ENCODE results near the gene ZDHHC1. TPM values are rescaled to one million over a fixed set of nuclear protein-coding genes. Genes with fewer than 3 reads are reported as not detected.

The ZDHHC1 gene
- polyA plus RNA-seq, 12 donors, result 11.7 to 26.8 (median 17.0) TPM; not detected in 1

DNA sequence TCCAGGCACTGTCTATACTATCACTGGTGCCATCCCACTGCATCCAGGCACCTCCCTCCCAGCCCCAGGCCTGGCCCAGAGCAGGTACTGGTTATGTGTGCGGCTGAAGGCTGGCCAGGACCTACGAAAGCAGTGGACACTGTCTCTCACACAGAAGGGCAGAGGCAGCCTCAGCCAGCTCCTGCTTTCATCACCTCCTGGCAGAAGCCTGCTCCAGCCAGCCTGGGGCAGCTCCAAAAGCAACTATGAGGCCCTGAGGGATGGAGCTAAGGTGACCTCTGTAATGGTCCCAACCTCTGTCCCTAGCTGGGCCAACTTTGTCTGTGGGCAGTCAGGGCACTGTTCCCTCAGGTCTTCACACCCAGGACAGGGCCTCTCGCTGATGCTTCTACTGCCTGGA lies 33.5 kb upstream of the ZDHHC1 start:
- no peak for DNase-seq

DNA sequence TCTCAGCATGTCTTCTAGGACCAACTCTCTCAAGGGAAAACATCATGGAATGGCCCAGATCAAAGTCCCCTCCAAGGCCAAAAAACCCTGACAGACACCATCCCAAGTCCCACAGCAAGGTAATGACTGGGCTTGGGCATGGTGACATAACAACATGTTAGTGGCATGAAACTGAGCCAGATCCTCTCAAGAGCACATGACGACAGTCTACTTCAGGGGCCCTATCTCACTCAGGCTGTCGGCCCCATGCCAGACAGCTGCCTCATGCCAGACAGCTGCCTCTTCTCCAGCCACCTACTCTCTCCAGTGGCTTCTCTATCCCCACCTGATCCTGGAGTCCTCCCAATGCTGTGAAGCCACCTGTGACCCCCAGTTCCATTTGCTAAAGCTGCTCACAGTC lies 33.1 kb upstream of the ZDHHC1 start:
- DNase-seq, result no peak

DNA sequence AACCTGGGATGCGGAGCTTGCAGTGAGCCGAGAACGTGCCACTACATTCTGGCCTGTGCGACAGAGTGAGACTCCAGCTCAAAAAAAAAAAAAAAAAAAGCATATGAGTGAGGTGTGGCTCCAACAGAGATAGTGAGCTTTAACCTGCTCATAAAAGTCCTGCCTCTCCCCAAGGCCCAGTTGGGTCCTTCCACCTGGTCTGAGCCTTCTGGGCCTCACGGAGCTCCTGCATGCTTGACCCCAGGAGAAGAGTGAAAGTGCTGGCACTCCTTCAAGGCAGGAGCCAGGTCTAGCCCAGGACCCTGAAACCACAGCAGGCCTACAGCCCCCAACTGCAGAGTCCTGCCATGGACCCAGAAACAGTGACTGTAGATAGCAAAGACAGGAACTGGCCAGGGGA lies 32.3 kb upstream of the ZDHHC1 start:
- no peak for DNase-seq

DNA sequence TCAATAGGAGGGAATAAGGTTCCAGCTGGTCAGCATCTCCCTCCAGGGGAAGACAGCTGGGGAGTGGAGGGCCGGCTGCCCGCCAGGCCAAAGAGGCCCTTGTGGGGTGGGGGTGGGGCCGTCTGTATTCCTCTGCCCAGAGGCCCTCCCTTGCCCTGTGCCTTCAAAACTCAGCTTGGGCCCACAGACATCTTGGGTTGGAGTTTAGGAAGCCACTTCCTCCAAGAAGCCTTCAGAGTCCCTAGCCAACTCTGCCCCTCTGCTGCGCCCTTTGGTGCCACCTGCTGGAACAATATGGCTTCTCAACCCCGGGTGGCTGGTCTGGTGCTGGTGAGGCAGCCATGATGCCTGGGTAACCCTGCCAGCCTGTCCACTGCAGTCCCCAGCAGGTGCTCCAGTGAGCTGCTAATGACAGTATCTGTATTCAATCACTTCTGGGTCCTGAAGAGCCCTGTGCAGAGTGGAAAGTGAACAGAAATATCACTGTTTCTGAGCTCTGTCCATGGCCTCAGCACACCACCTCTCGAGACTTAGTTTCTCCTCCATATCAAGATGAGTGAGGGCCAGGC lies 31.3 kb upstream of the ZDHHC1 start:
- no peak for DNase-seq

DNA sequence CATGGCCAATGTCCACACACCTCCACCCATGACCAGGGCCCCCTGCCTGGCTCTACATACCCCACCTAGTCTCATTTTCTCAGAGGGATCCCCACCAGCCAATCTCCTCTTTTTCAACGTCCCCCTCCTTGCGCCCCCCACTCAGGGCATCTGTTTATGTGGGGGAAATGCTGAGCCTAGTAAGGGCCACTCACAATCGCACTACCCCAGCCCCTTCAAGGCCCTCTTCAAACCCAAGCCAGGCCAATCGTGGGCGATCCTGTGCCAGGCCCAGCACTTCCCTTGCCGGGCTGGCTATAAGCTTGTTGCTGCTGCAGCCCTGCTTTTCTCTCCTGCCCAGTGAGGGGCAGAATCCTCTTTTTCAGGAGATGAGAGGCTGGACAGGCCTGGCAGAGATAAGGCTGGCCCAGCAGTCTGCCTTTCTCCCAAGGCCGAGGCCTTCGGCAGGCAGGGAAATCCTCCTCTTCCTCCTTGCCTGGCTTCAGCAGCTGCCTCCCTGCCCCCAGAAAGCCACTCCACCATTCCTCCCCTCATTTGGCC lies 30.8 kb upstream of the ZDHHC1 start:
- no peak for DNase-seq

DNA sequence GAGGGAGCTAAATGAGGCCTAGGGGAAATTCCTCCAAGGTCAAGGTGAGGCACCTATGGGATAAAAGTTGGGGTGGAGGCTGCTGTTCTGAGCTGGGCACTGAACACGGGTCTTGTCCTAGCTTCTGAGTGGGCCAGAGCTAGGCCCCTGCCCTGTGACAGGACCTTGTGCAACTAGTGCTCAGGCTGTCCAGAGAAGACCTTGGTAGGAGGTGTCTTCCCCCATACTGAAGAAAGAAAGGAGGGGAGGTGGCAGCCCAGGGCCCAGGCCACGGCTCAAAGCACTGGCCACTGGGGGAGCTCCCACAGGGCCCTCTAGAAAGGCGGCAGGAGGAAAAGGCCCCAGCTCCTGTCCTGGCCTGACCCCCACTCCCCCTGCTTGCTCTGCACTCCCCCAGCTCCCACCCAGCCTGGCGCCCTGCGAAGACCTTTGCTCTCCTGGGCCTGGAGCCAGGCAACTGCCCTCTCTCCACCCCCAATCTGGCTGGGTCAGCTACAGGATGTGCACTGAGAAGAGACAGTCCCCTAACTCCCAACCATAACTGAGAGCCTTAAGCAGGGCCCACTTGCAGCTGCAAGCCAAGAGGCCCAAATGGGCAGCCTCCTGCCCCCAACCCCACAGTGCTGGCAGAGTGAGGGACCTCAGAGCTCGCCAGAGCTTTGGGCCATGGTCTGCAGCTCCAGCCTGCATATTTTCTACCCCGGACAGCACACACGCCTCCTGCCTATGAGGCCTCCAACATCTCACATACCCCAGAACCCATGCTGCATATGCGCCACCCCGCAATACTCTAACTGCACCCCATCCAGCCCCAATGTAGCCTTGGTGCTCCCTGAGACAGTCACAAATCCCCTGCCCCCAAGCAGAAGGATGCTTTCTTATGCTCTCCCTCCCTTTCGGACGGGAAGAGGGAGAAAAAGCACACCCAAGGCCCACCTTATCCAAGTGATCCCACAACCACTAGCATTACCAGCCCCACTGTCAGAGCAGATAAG lies 29.9 kb upstream of the ZDHHC1 start:
- no peak for DNase-seq

DNA sequence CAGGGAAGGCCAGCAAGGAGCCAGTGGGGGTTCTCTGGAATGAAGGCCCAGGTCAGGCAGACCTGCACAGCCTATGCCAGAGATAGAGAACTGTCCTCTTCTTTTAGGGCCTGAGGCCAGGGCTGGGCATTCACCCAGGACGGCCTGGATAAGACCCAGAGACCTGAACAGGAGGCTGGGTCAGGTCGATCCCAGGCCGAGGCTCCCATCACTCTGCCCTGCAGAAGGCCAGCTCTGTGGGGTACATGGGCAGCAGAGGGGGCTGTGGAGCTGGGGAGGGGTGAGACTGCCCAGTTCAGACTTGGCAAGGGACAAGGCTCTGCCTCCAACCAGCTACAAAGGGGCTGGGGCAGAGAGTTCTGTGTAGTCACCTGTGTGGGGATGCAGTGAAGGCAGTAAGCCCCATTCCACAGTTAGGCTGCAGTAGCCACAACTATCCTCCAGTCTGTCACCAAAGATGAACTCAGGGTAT lies 29.2 kb upstream of the ZDHHC1 start:
- no peak for DNase-seq

DNA sequence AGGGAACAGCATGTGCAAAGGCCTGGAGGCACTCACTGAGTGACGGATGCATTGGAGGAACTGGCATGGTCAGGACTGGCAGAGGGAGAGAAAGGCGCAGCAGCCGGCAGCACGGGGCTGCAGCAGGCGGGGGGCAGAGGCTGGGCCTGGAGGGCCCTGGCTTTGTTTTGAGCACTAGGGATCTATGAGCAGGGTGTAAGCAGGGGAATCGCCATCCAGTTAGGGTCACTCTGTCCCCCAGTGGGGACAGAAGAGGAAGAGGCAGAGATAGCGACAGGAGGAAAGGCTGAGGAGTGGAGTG lies 28.8 kb upstream of the ZDHHC1 start:
- no peak for DNase-seq

DNA sequence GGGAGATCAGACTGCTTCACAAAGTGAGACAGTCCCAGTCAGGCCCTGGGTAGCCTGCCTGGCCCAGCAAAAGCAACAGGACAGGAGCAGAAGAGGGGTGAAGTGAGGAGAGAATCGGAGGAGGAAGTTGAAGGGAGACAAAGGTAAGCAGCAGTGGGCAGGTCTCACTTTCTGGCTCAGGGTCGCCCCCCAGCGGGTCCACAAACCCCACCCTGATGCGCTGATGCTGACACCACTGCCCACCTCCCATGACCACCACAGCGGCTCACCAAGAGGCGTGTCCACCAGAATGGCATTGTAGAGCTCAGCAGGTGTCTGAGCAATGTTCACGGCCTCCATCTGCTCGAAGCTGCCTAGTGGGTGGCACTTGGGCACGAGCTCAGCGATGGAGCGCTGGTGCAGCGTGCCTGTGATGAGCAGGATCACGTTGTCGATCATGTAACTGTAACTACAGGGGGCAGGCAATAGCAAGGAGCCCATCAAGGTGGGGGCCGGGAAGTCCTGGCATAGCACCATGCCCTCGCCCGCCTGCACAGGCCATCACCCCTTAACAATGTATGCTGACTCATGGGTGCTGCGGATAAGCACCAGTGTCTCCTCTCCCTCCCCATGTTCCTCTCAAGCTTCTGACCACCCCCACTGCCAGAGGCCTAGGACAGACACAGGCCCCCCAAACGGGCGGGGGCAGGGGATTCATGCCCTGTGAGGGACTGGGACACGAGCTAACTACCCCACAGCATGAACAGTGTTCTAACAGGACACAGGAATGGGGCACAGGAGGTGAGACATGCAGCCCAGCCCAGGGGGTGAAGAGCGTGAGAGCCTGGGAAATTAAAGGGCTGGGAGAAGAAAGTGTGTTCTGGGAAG lies 28.2 kb upstream of the ZDHHC1 start:
- DNase-seq, result no peak

DNA sequence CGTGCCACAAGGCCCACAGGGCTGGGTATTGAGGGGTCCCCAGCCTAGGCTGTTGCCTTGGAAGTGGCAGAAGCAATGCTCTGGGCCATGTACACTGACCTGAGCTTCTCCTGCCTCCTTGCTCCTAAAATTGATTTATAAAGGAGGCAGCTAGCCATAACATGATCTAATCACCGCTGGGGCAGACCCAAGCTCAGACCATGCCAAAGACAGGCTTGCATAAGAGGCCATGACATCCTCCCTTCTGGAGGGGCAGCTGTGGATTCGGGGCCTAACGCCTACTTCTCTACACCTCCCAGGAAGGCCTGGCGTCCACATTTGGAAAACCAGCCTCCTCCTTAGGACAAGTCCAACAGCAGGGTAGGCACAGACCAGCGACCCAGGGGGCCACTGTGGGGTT lies 27.0 kb upstream of the ZDHHC1 start:
- DNase-seq, result no peak

DNA sequence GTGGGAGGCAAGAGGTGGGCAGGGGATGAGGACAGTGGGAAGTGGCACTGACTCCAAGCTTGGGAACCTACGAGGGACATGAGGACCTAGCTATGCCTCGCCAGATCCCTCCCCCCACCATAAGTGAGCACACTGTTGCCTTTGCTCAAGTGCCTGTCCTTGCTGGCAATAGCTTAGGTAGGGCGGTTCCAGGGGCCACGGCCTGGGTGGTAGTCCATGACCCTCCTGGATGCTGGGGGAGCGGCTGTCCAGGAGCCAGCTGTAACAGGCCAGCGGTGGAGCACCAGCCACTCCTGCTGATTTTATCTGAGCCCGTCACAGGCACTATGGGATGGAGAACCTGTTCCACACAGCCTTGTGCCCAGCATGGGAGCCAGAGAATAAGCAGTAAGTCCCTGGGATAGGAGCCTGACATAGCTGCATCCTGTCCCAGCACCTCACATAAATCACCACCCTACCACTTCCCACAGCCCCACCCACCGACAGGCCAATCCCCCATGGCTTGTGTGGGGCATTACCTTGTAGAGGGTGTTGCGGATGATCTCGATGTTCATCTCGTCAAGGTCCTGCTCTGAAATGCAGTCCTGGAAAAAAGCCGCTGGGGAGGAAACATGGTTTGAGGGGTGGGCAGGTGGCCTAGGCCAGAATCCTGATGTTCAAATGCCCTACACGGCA lies 26.4 kb upstream of the ZDHHC1 start:
- no peak for DNase-seq

DNA sequence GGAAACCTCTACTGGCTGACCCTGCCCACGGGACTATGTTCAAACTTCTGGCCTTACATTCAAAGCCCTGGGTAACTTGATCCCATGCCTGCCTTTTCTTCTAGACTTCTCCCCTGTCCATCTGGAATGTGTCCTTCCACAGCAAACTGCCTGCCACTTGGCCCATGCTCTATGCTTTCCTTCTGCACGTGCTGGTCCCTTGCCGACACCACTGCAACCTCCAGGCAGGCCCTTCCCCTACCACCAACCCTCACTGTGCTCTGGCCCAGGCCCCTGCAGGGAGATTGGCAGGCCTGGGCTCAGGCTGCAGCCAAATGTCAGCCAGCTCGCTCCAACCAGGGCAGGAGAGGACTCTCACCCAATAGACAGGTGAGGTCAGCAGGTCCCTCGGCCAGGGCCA lies 25.6 kb upstream of the ZDHHC1 start:
- DNase-seq, result no peak

DNA sequence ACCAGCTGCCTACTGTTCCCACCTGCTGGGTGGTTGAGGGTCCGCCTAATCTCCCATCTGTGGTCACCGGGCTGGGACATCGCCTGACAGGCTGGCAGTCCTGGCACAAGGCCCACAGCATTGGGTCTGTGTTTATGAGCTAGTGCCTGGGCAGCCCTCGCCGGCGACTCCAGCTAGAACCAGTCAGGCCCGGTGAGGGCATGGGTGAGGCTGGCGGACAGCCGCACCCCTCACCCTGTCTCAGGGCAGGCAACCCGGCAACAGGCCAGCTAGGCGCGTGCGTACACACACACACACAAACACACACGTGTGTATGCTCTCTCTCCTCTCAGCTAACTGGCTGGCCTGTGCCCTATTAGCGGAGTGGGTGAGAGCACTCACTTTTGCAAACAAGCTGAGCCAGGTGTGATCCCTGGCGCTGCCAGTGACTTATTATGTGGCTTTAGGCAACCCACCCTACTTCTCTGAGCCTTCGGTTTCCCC lies 25.0 kb upstream of the ZDHHC1 start:
- no peak for DNase-seq

DNA sequence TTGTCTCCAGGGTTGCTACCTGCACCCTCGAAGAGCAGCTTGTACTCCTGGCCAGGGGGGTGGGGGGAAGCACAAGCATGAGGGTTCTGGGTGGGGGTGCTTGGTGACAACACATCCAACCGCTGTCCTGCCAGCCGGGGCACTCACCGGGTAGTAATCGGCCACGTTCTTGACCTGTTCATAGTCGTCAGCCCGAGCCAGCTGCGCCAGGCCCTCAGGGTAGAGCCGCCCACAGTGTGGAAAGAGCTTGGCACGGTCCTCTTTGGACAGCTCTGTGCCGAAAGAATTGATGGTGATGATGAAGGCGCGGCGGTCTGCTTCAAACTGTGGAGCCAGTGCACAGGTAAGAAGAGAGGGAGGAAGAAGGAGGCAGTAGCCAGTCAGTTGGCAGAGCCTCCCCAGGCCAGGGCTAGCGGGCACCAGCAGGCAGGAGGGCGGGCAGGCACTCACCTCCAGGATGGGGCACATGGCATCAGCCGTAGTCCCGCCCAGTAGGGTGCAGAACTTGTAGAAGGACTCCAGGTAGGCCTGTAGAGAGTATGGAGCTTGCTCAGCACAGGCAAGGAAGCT lies 22.6 kb upstream of the ZDHHC1 start:
- DNase-seq, result no peak

DNA sequence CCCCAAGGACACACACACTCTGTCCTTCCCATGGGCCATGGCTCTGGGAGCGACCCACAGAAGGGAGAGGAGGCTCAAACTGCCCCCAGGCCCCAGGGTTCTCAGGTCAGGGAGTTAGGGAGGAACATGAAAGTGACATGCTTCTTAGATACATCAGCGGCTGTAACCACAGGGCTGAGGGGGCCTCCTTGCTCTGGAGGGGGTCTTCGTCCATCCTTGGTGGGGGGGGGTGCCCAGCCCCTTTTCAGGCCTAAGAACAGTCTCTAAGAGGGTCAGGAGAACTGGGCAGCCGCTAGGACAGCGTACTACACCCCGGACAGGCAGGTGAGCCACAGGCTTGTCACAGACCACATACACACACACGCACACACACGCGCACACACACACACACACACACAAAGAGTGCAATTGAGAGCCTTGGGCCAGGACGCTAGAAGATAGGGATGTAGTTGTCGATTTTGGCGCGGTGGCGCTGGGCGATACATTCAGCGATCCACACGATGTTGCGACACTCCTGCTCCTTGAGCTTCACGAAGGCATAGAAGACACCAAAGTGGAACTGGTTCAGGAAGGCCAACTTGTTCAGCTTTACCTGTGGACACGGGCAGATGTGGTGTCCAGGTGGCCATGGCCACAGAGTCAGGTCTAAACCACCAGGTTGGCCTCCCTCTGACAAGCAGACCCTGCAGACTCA lies 22.0 kb upstream of the ZDHHC1 start:
- DNase-seq, result no peak

DNA sequence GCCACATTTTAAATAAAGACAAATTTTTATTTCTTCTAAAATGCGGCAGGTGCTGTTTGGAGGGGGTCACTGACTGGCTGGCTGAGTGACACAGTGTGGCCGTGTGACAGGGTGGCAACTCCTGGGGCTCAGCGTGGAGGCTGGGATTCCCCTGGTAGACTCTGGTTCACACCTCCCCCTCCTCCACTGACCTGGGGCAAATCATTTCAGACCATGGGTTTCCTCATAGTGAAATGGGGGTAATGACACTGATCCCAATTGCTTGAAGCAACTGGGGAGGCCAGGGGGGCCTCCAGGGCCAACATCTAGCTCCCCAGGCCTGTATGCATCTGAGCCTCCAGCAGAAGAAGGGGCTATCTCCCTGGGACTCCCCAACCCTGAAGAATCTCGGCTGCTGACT lies 21.2 kb upstream of the ZDHHC1 start:
- DNase-seq, result no peak

DNA sequence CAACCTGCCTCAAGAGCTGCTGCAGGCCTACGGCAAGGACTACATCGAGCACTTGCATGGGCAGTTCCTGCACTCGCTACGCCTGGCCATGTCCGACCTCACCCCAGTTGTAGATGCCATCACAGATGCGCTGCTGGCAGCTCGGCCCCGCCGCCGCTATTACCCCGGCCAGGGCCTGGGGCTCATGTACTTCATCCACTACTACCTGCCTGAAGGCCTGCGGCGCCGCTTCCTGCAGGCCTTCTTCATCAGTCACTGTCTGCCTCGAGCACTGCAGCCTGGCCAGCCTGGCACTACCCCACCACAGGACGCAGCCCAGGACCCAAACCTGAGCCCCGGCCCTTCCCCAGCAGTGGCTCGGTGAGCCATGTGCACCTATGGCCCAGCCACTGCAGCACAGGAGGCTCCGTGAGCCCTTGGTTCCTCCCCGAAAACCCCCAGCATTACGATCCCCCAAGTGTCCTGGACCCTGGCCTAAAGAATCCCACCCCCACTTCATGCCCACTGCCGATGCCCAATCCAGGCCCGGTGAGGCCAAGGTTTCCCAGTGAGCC lies 20.4 kb upstream of the ZDHHC1 start:
- DNase-seq, result no peak

DNA sequence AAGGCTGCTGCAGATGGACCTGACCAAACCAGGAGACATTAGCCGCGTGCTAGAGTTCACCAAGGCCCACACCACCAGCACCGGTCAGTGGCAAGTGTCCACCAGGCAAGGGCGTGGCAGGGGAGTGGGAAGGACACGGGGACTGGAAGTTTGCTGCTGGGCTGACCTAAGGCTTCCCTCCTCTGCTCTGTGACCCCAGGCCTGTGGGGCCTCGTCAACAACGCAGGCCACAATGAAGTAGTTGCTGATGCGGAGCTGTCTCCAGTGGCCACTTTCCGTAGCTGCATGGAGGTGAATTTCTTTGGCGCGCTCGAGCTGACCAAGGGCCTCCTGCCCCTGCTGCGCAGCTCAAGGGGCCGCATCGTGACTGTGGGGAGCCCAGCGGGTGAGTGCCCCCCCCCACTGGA lies 19.5 kb upstream of the ZDHHC1 start:
- DNase-seq, result no peak

DNA sequence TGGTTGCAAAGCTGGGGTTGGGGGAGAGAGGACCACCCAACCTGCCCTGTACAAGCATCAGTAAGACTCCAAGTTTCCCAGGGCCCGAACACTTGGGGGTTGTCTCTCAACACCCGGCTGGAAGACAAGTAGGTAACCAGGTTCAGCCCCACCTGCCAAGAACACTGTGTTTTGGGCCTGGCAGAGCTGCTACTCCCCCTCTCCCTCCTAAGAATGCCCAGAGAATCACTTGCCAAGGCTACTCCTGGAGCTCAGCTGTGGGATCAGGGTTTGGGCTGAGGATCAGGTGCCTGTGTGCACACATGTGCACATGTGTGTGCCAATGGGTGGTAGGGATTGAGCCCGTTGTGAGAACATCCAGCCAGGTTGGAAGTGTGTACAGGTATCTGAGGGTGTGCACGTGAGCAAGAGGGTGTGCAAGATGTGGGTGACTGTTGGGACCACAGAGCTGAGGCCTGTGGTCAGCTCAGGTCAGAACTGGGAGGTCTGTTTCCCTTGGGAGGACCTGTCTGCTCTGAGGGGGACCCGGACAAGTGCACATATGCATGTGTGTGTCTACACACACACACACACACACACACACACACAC lies 16.9 kb upstream of the ZDHHC1 start:
- DNase-seq, result no peak

DNA sequence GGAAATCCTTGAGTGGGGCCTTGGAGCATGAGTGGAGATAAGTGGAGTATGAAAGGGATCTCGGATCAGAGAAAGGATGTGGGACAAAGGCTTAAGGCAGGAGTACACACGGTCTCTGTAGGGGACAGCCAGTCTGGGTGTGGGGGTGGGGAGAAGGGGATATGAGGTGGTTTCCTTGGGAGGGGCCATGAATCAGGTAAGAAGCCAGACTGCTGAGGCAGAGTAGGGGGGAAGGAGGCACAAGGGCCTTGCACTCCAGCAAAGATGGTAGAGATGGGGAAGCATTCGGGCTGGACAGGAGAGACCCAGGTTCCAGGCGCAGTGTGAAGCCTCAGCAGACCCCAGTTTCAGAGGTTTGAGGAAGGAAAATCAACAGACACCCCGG lies 16.2 kb upstream of the ZDHHC1 start:
- no peak for DNase-seq

Data from muscle of arm (tissue), 12 donors.